Skeletal muscle tissue (tissue), 4 donors: ENCODE data around the gene SPART. TPM values are rescaled to one million over a fixed set of nuclear protein-coding genes. Genes with fewer than 3 reads are reported as not detected.

ENCODE experiments used
- H3K27ac ChIP-seq: one replicate; pipeline ENCODE4 v1.7.0; 2013; ENCODE audit warnings: mild to moderate bottlenecking, low read depth, low read length, inconsistent platforms
- H3K27me3 ChIP-seq, 3 donors: one replicate each; pipeline ENCODE4 v1.7.0; 2013; ENCODE audit warnings: low read length in 3 of 3; ENCODE audit not compliant: control insufficient read depth in 3 of 3, insufficient read depth in 3 of 3
- H3K36me3 ChIP-seq, 3 donors: one replicate each; pipeline ENCODE4 v1.7.0; 2013; ENCODE audit warnings: low read length in 3 of 3; ENCODE audit not compliant: control insufficient read depth in 3 of 3, insufficient read depth in 3 of 3
- H3K4me1 ChIP-seq, 3 donors: one replicate each; pipeline ENCODE4 v1.7.0; 2013; ENCODE audit warnings: low read length in 3 of 3, mild to moderate bottlenecking in 3 of 3; ENCODE audit not compliant: control insufficient read depth in 3 of 3, insufficient read depth in 3 of 3
- H3K4me3 ChIP-seq, 3 donors: one replicate each; pipeline ENCODE4 v1.7.0; 2013; ENCODE audit warnings: low read length in 3 of 3
- H3K9ac ChIP-seq, 3 donors: one replicate each; pipeline ENCODE4 v1.7.0; 2013; ENCODE audit warnings: low read length in 3 of 3, mild to moderate bottlenecking in 3 of 3, moderate library complexity in 2 of 3, low read depth in 1 of 3
- H3K9me3 ChIP-seq, 3 donors: one replicate each; pipeline ENCODE4 v1.7.0; 2013; ENCODE audit warnings: low read length in 3 of 3; ENCODE audit not compliant: control insufficient read depth in 3 of 3
- total RNA-seq: library from RNA; depleted of rRNA; stranded (reverse); fragments of >200 nt; gene quantifications from one replicate; pipeline ENCODE4 v1.2.3, GENCODE V29; 2014
- donor health status: Osteomylitis.

The SPART gene
- total RNA-seq, 1 donor from 2014 or later, result 34.4 TPM

- peak within 1 kb of the TSS; percentile 52 for H3K27ac ChIP-seq
- no peaks in the 10 kb centered on the region for H3K27me3 ChIP-seq
These were observed 48.5 kb downstream of the SPART start, which contains the start of gene CCDC169 for GRCh38 chr13:36297366-36298338. Gene CCDC169 (minus strand): TSS chr13:36297814. CDS start chr13:36297719, 95 bp downstream.

GRCh38 chr13:36294096-36294495 is 52.1 kb downstream of the SPART start:
- Histone ChIP-seq H3K4me3 (no peak overlapping the region), H3K4me1 (peaks cover 2 to 13% (median 4%) of the 10 kb centered on the region in 3 donors), H3K9me3 (peaks cover 0 to 3% (median 0%) of the 10 kb centered on the region in 3 donors), H3K9ac (no peak overlapping the region), H3K27ac (no peak overlapping the region), H3K36me3 (no peaks in the 10 kb centered on the region), H3K27me3 (no peaks in the 10 kb centered on the region)

More at GRCh38 chr13:36297366-36298338, 48.5 kb downstream of the SPART start, which contains the start of gene CCDC169:
- H3K36me3 ChIP-seq, result no peaks in the 10 kb centered on the region
- H3K4me1 ChIP-seq, result peaks cover 2 to 13% (median 4%) of the 10 kb centered on the region in 3 donors
- H3K9ac ChIP-seq, result peak within 1 kb of the TSS; percentile 75 to 84 (median 82)
- peak within 1 kb of the TSS; percentile 82 to 88 (median 83) for H3K4me3 ChIP-seq
- H3K9me3 ChIP-seq, result no peaks in the 10 kb centered on the region

- no peak overlapping the region for H3K4me3 ChIP-seq
- H3K9ac ChIP-seq, result no peak overlapping the region
- peaks cover 0 to 5% (median 0%) of the 10 kb centered on the region in 3 donors for H3K9me3 ChIP-seq
- no peaks in the 10 kb centered on the region for H3K36me3 ChIP-seq
- no peak overlapping the region for H3K27ac ChIP-seq
- H3K27me3 ChIP-seq, result no peaks in the 10 kb centered on the region
- peaks cover under 1 to 13% (median 3%) of the 10 kb centered on the region in 3 donors for H3K4me1 ChIP-seq
These were observed 52.7 kb downstream of the SPART start for GRCh38 chr13:36293497-36293896.

- peaks cover 0 to 5% (median 0%) of the 10 kb centered on the region in 3 donors for H3K9me3 ChIP-seq
- no peak overlapping the region for H3K4me3 ChIP-seq
- H3K36me3 ChIP-seq, result no peaks in the 10 kb centered on the region
- no peaks in the 10 kb centered on the region for H3K27me3 ChIP-seq
- H3K27ac ChIP-seq, result no peak overlapping the region
- H3K9ac ChIP-seq, result no peak overlapping the region
- H3K4me1 ChIP-seq, result no peaks in the 10 kb centered on the region
These were observed 57.3 kb downstream of the SPART start for GRCh38 chr13:36288794-36289391.

DNA sequence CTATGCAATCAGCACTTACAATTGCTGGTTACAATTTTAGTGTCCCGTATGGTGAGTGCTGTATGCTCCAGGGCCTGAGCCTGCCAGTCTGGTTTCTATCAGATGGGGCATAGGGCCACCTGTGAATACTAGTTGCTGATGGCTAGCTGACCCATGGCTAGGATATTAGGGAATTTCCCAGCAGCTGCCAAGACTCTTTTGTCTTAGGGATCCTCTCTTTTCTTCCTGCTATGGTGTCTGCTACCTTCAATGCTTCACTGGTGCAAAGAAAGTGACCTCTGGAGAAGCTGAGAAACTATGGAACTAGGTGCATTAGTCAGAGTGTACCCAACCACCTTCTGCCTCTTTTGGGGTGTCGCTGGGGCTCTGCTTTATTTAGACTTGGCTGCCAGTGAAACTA is 60.2 kb downstream of the SPART start:
- no peak overlapping the region for H3K9ac ChIP-seq
- no peaks in the 10 kb centered on the region for H3K27me3 ChIP-seq
- no peaks in the 10 kb centered on the region for H3K4me1 ChIP-seq
- peaks cover 0 to 5% (median 0%) of the 10 kb centered on the region in 3 donors for H3K9me3 ChIP-seq
- H3K27ac ChIP-seq, result no peak overlapping the region
- H3K4me3 ChIP-seq, result no peak overlapping the region
- H3K36me3 ChIP-seq, result no peaks in the 10 kb centered on the region

DNA sequence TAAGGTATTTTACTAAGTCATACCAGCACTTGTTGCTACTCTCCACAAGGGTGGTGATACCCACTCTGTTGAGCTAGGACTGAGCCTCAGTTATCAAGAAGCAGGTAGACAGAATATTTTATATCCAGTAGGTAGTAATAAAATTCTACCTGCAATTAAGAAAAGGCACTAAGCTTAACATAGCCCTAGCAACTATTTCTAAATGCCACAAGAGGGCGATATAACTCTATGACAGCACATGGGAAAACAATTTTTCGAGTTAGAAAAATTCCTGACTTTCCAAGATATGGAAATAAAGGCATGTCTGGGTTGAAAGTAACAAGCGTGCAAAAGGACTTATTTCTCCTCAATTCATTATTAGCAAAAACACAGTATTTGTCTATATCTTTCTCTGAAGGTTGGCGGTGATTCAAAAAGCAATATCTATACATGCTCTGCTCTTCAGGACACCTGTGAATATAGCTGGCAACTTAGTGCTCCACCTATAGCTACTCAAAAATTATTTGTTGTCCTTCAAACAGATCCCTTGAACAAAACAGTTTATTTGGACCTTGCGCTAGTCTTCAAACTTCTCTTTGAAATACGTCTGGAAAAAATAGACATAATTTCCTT is 63.3 kb downstream of the SPART start:
- Histone ChIP-seq H3K4me1 (no peaks in the 10 kb centered on the region), H3K27me3 (no peaks in the 10 kb centered on the region), H3K9ac (no peak overlapping the region), H3K36me3 (no peaks in the 10 kb centered on the region), H3K4me3 (no peak overlapping the region), H3K9me3 (no peaks in the 10 kb centered on the region), H3K27ac (no peak overlapping the region)

- Histone ChIP-seq H3K9me3 (no peaks in the 10 kb centered on the region), H3K36me3 (no peaks in the 10 kb centered on the region), H3K27ac (no peak overlapping the region), H3K27me3 (no peaks in the 10 kb centered on the region), H3K4me3 (no peak overlapping the region), H3K9ac (no peak overlapping the region), H3K4me1 (no peaks in the 10 kb centered on the region)
These were observed 70.8 kb downstream of the SPART start for GRCh38 chr13:36275190-36276002.

DNA sequence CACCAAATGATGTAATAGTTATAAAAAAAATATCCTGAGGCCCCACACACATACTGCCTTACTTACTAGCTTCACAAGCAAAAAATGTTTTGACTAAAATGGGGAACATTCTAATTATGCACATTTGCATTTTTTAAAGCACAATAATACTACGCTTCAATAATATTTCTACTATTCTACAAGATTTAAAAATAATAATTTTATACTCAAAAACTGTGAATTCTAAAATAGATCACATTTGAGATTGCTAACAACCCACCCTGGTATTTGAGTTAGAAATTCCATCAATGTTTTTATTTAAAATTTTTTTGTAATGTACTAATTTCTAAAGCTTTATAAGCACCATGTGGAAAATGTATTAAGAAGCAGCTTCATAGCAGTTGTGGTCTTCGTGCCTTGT is 72.8 kb downstream of the SPART start:
- Histone ChIP-seq H3K27me3 (no peaks in the 10 kb centered on the region), H3K4me1 (no peaks in the 10 kb centered on the region), H3K9me3 (no peaks in the 10 kb centered on the region), H3K4me3 (no peak overlapping the region), H3K9ac (no peak overlapping the region), H3K36me3 (no peaks in the 10 kb centered on the region), H3K27ac (no peak overlapping the region)

GRCh38 chr13:36261976-36262375 is 84.2 kb downstream of the SPART start:
- Histone ChIP-seq H3K36me3 (no peaks in the 10 kb centered on the region), H3K9me3 (no peaks in the 10 kb centered on the region), H3K27ac (no peak overlapping the region), H3K9ac (no peak overlapping the region), H3K27me3 (no peaks in the 10 kb centered on the region), H3K4me1 (no peaks in the 10 kb centered on the region), H3K4me3 (no peak overlapping the region)
